Stimulated activated CD8-positive, alpha-beta memory T cell treated with anti-CD3 and anti-CD28 coated beads, Interleukin-4, amount 100 ng/mL, for 48 hours (primary cell): ENCODE results near the gene LCAT.
"Not testable (repeated sequence)": the region's sequence is repeated elsewhere in the genome, so short reads cannot be mapped to it uniquely, and the experiment has no call there.

Source experiments
- DNase-seq: peaks from one replicate; pipeline ENCODE4 v3.0.0-alpha.2; 2020

Gene LCAT

GRCh38 chr16:67931712-67932461, 12.0 kb downstream of the LCAT start, which contains the start of gene CTRL:
Gene CTRL (minus strand): TSS chr16:67931862. CDS start chr16:67931852, 10 bp downstream.
- DNase-seq = no peak

GRCh38 chr16:67930678-67931211, 13.2 kb downstream of the LCAT start:
- DNase-seq = no peak

GRCh38 chr16:67930191-67930590, 13.7 kb downstream of the LCAT start:
- DNase-seq = no peak

GRCh38 chr16:67928561-67929364, 15.2 kb downstream of the LCAT start:
- DNase-seq = peak; percentile 88

- no peak for DNase-seq
Observed at GRCh38 chr16:67928147-67928546, 15.8 kb downstream of the LCAT start.

GRCh38 chr16:67927131-67927941, 16.6 kb downstream of the LCAT start:
- DNase-seq = no peak

GRCh38 chr16:67926181-67926750, 17.7 kb downstream of the LCAT start:
- DNase-seq = no peak

GRCh38 chr16:67924140-67924906, 19.6 kb downstream of the LCAT start:
- DNase-seq = no peak

- no peak for DNase-seq
Observed at GRCh38 chr16:67923414-67924116, 20.4 kb downstream of the LCAT start.

- no peak for DNase-seq
Observed at GRCh38 chr16:67922740-67923139, 21.2 kb downstream of the LCAT start.

- DNase-seq = no peak
Observed at GRCh38 chr16:67922221-67922620, 21.7 kb downstream of the LCAT start.

GRCh38 chr16:67919622-67920221, 24.2 kb downstream of the LCAT start:
- DNase-seq = no peak

GRCh38 chr16:67917852-67918236, 26.1 kb downstream of the LCAT start:
- DNase-seq = peak; percentile 69

GRCh38 chr16:67917140-67917851, 26.6 kb downstream of the LCAT start:
- DNase-seq = no peak

GRCh38 chr16:67915831-67916723, 27.8 kb downstream of the LCAT start:
- DNase-seq = no peak

- DNase-seq = not testable (repeated sequence)
Observed at GRCh38 chr16:67915496-67915769, 28.5 kb downstream of the LCAT start.

- DNase-seq = no peak
Observed at GRCh38 chr16:67914758-67915495, 29.0 kb downstream of the LCAT start.

- peak; percentile 53 for DNase-seq
Observed at GRCh38 chr16:67910158-67910557, 33.8 kb downstream of the LCAT start.
